ENCODE data around the gene ZDHHC20.

Gene ZDHHC20

GRCh38 chr13:21463424-21463823, 4.3 kb upstream of the ZDHHC20 start:
- TF ChIP-seq CTCF (IDR thresholded peaks at IDR 0.05; ENCODE audit: low read length, missing control alignments): no peak
- DNase-seq (ENCODE audit: low read depth): no peak
- H3K4me3 ChIP-seq (replicated peaks; ENCODE audit: low read depth, low read length): no peak overlapping the region

- no peak for DNase-seq (ENCODE audit: low read depth)
- no peak for TF ChIP-seq CTCF (IDR thresholded peaks at IDR 0.05; ENCODE audit: low read length, missing control alignments)
- H3K4me3 ChIP-seq (replicated peaks; ENCODE audit: low read depth, low read length): no peak overlapping the region
Measured at GRCh38 chr13:21461131-21461530, 2.0 kb upstream of the ZDHHC20 start.

GRCh38 chr13:21458451-21458812, 671 bp downstream of the ZDHHC20 start:
- no peak for DNase-seq (ENCODE audit: low read depth)
- no peak for TF ChIP-seq CTCF (IDR thresholded peaks at IDR 0.05; ENCODE audit: low read length, missing control alignments)
- H3K4me3 ChIP-seq (replicated peaks; ENCODE audit: low read depth, low read length): peak overlapping the region; percentile 91

- TF ChIP-seq CTCF (IDR thresholded peaks at IDR 0.05; ENCODE audit: low read length, missing control alignments): no peak
- no peak overlapping the region for H3K4me3 ChIP-seq (replicated peaks; ENCODE audit: low read depth, low read length)
- no peak for DNase-seq (ENCODE audit: low read depth)
Measured at GRCh38 chr13:21453387-21454081, 5.6 kb downstream of the ZDHHC20 start.

- H3K4me3 ChIP-seq (replicated peaks; ENCODE audit: low read depth, low read length): no peak overlapping the region
- DNase-seq (ENCODE audit: low read depth): no peak
- TF ChIP-seq CTCF (IDR thresholded peaks at IDR 0.05; ENCODE audit: low read length, missing control alignments): no peak
Measured at GRCh38 chr13:21450936-21451335, 8.2 kb downstream of the ZDHHC20 start.

- H3K4me3 ChIP-seq (replicated peaks; ENCODE audit: low read depth, low read length): no peak overlapping the region
- no peak for DNase-seq (ENCODE audit: low read depth)
- TF ChIP-seq CTCF (IDR thresholded peaks at IDR 0.05; ENCODE audit: low read length, missing control alignments): no peak
Measured at GRCh38 chr13:21446656-21447055, 12.4 kb downstream of the ZDHHC20 start.

GRCh38 chr13:21445759-21446158, 13.3 kb downstream of the ZDHHC20 start:
- no peak for DNase-seq (ENCODE audit: low read depth)
- no peak overlapping the region for H3K4me3 ChIP-seq (replicated peaks; ENCODE audit: low read depth, low read length)
- no peak for TF ChIP-seq CTCF (IDR thresholded peaks at IDR 0.05; ENCODE audit: low read length, missing control alignments)

Measured in fibroblast of pulmonary artery (primary cell).